ENCODE measurements around the gene PDE12. TPM values are rescaled to one million over a fixed set of nuclear protein-coding genes. Genes with fewer than 3 reads are reported as not detected.

Gene PDE12
- polyA plus RNA-seq, 1 of the 3 experiments (the other 2 are of a cell fraction): 7.4 TPM

- POLR2A ChIA-PET: no interaction called here
- peaks cover 78% of the 10 kb centered on the region for H3F3A ChIP-seq (replicated peaks; ENCODE audit: insufficient read depth)
- H3K36me3 ChIP-seq (replicated peaks in 1 of 2; ENCODE audit: control insufficient read depth in 1 of 2, insufficient read depth in 2 of 2, low read length in 1 of 2): peaks cover 40 to 92% of the 10 kb centered on the region in 2 experiments
- no peak overlapping the region for H2AFZ ChIP-seq (ENCODE audit: low read depth)
- H3K27ac ChIP-seq (ENCODE audit: low read depth in 2 of 2, low read length in 1 of 2): peak overlapping the region in 1 of 2 experiments; percentile 26; a peak in 1 of 4 replicates
- peaks cover 100% of the 10 kb centered on the region for H3K79me2 ChIP-seq (ENCODE audit: insufficient read depth)
- no peak overlapping the region for H3K9ac ChIP-seq
- DNase-seq: no peak
- no peak overlapping the region for H3K4me2 ChIP-seq
- CTCF ChIA-PET: interaction anchor here (1.6 kb wide), 1 partner anchor 10 kb away, joined by 3 read pairs; no protein-coding TSS in a partner anchor
- H3K9me3 ChIP-seq: no peaks in the 10 kb centered on the region
- H4K20me1 ChIP-seq (ENCODE audit: insufficient read depth): peaks cover 93% of the 10 kb centered on the region
- no peaks in the 10 kb centered on the region for H3K27me3 ChIP-seq (ENCODE audit: insufficient read depth)
- WGBS (ENCODE audit: low lambda C conversion rate): 87% methylated on average over 3 of the region's 3 CpGs
- peaks cover 0 to 5% of the 10 kb centered on the region in 2 experiments; a peak in 1 of 4 replicates for H3K4me1 ChIP-seq (ENCODE audit: control insufficient read depth in 1 of 2, insufficient read depth in 2 of 2, low read depth in 1 of 2, low read length in 1 of 2)
- no peak overlapping the region for H3K4me3 ChIP-seq (ENCODE audit: low read depth in 2 of 2, low read length in 1 of 2)
- H3K9me2 ChIP-seq: no peaks in the 10 kb centered on the region
- no peak for TF ChIP-seq CTCF (IDR thresholded peaks at IDR 0.05)
- TF ChIP-seq TCF12 (IDR thresholded peaks at IDR 0.05): no peak
- TF ChIP-seq POLR2AphosphoS5 (IDR thresholded peaks at IDR 0.05; ENCODE audit: low read depth, low read length): no peak
- TF ChIP-seq FOSL2 (IDR thresholded peaks at IDR 0.05; ENCODE audit: borderline replicate concordance, low read depth): no peak
- TF ChIP-seq TAF1 (IDR thresholded peaks at IDR 0.05; ENCODE audit: borderline replicate concordance, low read depth, low read length): no peak
- no peak for TF ChIP-seq ZBTB33 (IDR thresholded peaks at IDR 0.05; ENCODE audit: borderline replicate concordance, low read depth)
- TF ChIP-seq USF1 (IDR thresholded peaks at IDR 0.05; ENCODE audit: borderline replicate concordance, low read depth): no peak
- no peak for TF ChIP-seq EZH2phosphoT487 (IDR thresholded peaks at IDR 0.05; ENCODE audit: borderline replicate concordance, low read depth)
- TF ChIP-seq RCOR1 (IDR thresholded peaks at IDR 0.05; ENCODE audit: low read length): no peak
- TF ChIP-seq EP300 (IDR thresholded peaks at IDR 0.05; ENCODE audit: borderline replicate concordance in 1 of 2, low read depth in 1 of 2, low read length in 1 of 2): no peak
- no peak for TF ChIP-seq NFIC (IDR thresholded peaks at IDR 0.05; ENCODE audit: borderline replicate concordance)
- no peak for TF ChIP-seq REST (IDR thresholded peaks at IDR 0.05; ENCODE audit: low read depth, low read length)
- no peak for TF ChIP-seq SMC3 (IDR thresholded peaks at IDR 0.05; ENCODE audit: low read depth, low read length)
- no peak for TF ChIP-seq MXI1 (IDR thresholded peaks at IDR 0.05; ENCODE audit: low read depth, low read length)
- TF ChIP-seq IRF3 (IDR thresholded peaks at IDR 0.05; ENCODE audit: low read depth, low read length): no peak
- no peak for TF ChIP-seq RAD21 (IDR thresholded peaks at IDR 0.05; ENCODE audit: low read length)
- TF ChIP-seq RFX5 (IDR thresholded peaks at IDR 0.05; ENCODE audit: low read length): no peak
Measured at GRCh38 chr3:57575966-57576626, 20.0 kb downstream of the PDE12 start.
